ENCODE data around the gene PPP1R11.
"Not testable (repeated sequence)": the region's sequence is repeated elsewhere in the genome, so short reads cannot be mapped to it uniquely, and the experiment has no call there.

The PPP1R11 gene, protein sequence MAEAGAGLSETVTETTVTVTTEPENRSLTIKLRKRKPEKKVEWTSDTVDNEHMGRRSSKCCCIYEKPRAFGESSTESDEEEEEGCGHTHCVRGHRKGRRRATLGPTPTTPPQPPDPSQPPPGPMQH

GRCh38 chr6:30066577-30067459, at the start of gene PPP1R11:
Gene PPP1R11, plus strand, starts transcription at chr6:30067198. Its CDS starts 213 bp downstream, at chr6:30067411.
- DNase-seq: peak; percentile 99

DNA sequence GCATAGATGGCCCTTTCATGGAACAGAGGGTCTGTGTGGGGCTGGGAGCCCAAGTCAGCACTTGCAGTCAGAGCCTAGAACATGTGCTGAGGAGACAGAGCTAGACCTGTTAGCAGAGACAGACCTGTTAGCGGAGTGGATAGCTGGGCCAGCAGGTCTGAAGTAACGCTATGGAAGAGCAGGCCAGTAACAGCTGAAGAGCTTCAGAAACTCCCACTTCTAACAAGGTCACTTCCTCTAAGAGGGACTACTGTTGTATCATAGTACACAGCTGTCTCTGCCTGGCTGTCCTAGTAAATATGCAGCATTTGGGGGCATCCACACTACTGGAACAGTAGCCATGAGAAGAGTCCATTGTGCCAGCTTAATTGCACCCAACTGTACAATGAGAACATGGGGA, 47.2 kb upstream of the PPP1R11 start:
- no peak for DNase-seq

DNA sequence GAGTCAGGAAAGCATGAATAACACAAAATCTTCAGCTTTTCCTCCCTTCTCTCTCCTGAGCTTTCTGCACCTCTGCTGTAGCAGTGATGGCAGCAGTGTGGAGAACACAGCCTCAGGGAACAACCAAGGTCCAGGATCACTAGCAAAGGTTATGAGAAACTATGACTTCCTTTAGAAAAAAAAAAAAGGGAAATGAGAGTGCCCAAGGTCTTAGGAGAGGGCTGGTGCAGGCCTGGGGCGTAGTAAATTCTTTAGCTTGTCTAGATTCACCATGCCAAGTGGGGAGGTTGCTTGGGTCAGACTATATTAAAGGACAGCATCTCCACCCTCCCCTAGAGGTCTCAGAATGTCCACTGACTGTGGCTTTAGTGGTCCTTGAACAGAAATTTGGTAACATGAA, 46.4 kb upstream of the PPP1R11 start:
- DNase-seq: no peak

DNA sequence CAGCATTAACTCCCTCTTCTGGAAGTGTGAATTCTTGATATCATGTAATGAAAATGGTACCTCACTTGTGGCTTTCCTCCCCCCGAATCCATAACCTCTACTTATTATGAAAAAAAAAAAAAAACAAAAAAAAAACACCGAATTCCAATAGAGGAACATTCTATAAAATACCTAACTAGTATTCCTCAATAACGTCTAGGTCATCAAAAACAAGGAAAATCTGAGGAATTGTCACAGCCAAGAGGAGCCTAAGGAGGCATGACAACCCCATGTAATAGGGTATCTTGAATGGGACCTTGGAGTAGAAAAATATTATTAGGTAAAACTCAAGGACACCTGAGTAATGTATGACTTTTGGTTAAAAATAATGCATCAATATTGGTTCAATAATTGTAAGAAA, 44.8 kb upstream of the PPP1R11 start:
- DNase-seq: no peak

- not testable (repeated sequence) for DNase-seq
Measured at GRCh38 chr6:30022712-30023111, 44.3 kb upstream of the PPP1R11 start.

DNA sequence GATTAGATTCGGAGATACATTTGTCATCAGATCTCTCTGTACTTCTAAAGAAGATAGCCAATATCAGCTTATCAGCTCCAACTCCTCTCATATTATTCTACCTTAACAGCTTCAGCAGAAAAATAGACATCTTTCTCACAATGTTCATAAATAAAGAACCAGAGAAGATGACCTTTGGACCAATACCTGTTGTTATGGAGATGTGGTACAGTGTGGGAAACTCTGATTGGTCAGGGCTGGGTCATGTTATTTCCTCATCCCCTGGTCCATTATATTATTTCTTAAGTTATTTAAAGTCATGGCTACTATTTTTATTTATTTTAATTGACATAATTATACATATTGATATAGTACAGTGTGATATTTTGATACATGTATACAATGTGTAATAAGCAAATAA, 41.8 kb upstream of the PPP1R11 start:
- DNase-seq: no peak

DNA sequence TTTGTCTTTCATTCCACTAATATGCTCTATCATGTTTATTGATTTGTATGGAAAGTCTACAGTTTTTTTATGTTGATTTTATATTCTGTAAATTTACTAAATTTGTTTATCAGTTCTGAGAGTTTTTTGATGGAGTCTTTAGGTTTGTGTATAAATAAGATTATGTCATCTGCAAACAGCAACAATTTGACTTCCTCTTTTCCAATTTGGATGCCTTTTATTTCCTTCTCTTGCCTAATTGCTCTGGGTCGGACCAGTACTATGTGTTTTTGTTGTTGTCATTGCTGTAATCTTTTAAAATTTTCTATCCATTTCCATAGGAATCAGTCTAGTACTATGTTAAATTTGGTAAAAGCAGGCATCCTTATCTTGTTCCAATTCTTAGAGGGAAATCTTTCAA, 37.4 kb upstream of the PPP1R11 start:
- no peak for DNase-seq

DNA sequence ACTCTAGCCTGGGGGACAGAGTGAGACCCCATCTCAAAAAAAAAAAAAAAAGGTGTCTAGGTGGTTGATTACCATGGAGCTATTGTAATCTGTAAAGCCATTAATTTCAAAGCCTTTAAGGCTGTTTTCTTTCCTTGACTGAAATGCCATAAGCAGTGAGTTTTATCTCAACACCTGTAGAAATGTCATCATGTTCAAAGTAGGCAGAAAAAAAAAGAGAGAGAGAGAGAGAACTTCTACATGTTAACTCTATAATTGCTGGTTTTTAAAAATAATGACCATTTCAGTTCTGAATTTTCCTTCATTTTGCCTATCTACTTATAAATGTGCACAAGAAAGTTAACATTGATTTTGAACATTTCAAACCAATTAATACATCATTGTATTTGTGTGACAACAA, 35.6 kb upstream of the PPP1R11 start:
- no peak for DNase-seq

GRCh38 chr6:30033440-30033839, 33.6 kb upstream of the PPP1R11 start:
- not testable (repeated sequence) for DNase-seq

- no peak for DNase-seq
Measured at GRCh38 chr6:30035784-30036183, 31.2 kb upstream of the PPP1R11 start.

GRCh38 chr6:30037182-30037788, 29.7 kb upstream of the PPP1R11 start:
- no peak for DNase-seq

DNA sequence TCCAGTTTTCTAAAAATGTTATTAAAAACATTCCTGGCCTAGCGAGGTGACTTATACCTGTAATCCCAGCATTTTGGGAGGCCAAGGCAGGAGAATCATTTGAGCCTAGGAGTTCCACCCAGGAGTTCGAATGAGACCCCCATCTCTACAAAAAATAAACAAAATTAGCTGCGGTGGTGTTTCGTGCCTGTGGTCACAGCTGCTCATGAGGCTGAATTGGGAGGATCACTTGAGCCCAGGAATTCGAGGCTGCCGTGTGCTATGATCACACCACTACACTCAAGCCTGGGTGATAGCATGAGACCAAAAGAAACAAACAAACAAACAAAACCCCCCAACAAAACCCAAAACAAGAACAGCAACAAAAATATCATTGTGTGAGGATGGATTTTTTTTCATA, 25.8 kb upstream of the PPP1R11 start:
- no peak for DNase-seq

- DNase-seq: no peak
Measured at GRCh38 chr6:30041821-30042220, 25.2 kb upstream of the PPP1R11 start.

DNA sequence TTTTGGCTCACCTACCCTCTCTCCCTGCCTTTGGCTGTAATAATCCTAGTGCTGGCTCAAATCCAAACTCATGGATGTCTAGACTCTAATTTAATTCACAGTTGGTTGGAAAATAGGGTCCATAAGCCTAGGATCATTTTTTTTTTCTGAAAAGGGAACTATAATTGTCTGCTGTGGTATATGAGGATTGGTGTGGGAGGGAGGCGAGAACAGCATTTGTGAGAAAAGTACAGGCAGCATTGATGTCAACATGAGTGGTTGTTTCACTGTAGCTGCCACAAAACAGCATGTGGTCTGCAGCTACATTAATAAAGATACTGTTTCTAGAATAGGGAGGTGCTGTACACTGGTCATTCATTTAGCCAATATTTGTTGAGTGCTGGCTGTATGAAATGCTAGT, 24.5 kb upstream of the PPP1R11 start:
- DNase-seq: no peak

- DNase-seq: no peak
Measured at GRCh38 chr6:30042914-30043313, 24.1 kb upstream of the PPP1R11 start.

- DNase-seq: no peak
Measured at GRCh38 chr6:30043744-30044143, 23.3 kb upstream of the PPP1R11 start.

GRCh38 chr6:30044630-30045029, 22.4 kb upstream of the PPP1R11 start:
- no peak for DNase-seq

DNA sequence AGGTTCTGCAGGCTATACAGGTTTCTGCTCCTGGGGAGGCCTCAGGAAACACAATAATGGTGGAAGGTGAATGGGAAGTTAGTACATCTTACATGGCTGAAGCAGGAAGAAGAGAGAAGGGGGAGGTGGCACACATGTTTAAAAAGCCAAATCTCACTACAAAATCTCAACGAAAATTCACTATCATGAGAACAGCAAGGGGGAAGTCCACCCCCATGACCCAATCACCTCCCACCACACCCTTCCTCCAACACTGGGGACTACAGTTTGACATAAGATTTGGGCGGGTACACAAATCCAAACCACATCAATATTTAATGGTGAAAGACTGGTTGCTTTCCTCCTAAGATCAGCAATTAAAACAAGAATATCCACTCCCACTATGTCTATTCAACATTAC, 19.8 kb upstream of the PPP1R11 start:
- DNase-seq: no peak

- no peak for DNase-seq
Measured at GRCh38 chr6:30053682-30054081, 13.3 kb upstream of the PPP1R11 start.

DNA sequence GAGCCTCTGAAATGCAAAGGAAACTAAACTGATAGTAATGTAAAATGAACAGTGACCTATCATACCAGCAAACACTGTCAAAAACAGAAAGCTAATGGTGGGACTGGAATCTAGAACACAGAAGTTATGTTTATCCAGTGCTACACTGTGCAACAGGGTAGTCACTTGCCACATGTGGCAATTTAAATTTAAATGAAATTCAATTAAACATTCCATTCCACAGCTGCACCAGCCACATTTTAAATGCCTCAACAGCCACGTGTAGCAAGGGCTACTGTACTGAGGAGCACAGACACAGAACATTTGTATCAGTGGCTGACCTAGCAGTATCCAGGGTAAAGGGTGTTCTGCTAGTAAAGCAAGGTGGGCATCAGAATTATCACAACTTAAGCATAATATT, 11.5 kb upstream of the PPP1R11 start:
- no peak for DNase-seq

- peak; percentile 57 for DNase-seq
Measured at GRCh38 chr6:30060606-30061091, 6.3 kb upstream of the PPP1R11 start.

- DNase-seq: peak; percentile 97
Measured at GRCh38 chr6:30061092-30061857, 5.7 kb upstream of the PPP1R11 start, which contains the start of gene POLR1H. Gene POLR1H, plus strand, starts transcription at chr6:30061265. Its CDS starts 260 bp downstream, at chr6:30061525.

- DNase-seq: peak; percentile 55
Measured at GRCh38 chr6:30061858-30062458, 5.0 kb upstream of the PPP1R11 start.
